Peyer's patch (tissue), 4 donors: ENCODE results near the gene TSPAN3.

ENCODE experiments used
- CTCF ChIP-seq, 6 experiments: fragments of 450-650 bp in 4 of 6; fragments of 200-600 bp in 2 of 6; sonication (generic) in 1 of 6; IDR thresholded peaks; one replicate each; pipeline ENCODE4 v1.5.1; 2017 to 2019; ENCODE audit warnings: antibody characterized with exemption in 6 of 6, mild to moderate bottlenecking in 3 of 6, moderate library complexity in 1 of 6
- POLR2A ChIP-seq, 2 donors: fragments of 450-650 bp; IDR thresholded peaks; one replicate each; pipeline ENCODE4 v1.5.1; 2017; ENCODE audit warnings: antibody characterized with exemption in 2 of 2, mild to moderate bottlenecking in 2 of 2, moderate library complexity in 2 of 2

DNA sequence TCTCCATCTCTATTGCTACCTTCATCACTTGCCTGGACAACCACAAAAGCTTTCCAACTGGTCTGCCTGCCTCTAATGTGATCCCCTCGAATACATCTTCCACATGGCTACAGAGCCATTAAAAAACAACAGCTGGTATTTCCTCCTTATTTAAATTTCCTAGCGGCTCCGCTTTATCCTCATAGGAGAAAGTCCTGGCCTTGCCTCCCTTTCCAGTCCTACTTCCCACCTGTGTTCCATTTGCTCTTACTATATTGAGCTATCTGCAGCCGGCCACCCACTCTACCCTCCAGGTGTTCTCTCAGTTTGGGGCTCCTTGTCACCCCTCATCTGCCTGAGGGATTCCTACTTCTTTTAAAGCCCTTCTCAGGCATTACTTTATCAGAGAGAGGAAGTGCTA lies 49.7 kb upstream of the TSPAN3 start:
- no peak for TF ChIP-seq CTCF (IDR thresholded peaks at IDR 0.05)
- no peak for TF ChIP-seq POLR2A (IDR thresholded peaks at IDR 0.05)
